Stimulated activated CD4-positive, alpha-beta T cell treated with anti-CD3 and anti-CD28 coated beads, Interleukin-15, amount 100 ng/mL, for 1 hour (primary cell): ENCODE data around the gene TMIE.
"Not testable (repeated sequence)": the region's sequence is repeated elsewhere in the genome, so short reads cannot be mapped to it uniquely, and the experiment has no call there.

ENCODE experiments used
- DNase-seq, 2 donors: peaks; one replicate each; pipeline ENCODE4 v3.0.0-alpha.2; 2020; ENCODE audit warnings: low read depth in 1 of 2, low spot score in 1 of 2

Gene TMIE

DNA sequence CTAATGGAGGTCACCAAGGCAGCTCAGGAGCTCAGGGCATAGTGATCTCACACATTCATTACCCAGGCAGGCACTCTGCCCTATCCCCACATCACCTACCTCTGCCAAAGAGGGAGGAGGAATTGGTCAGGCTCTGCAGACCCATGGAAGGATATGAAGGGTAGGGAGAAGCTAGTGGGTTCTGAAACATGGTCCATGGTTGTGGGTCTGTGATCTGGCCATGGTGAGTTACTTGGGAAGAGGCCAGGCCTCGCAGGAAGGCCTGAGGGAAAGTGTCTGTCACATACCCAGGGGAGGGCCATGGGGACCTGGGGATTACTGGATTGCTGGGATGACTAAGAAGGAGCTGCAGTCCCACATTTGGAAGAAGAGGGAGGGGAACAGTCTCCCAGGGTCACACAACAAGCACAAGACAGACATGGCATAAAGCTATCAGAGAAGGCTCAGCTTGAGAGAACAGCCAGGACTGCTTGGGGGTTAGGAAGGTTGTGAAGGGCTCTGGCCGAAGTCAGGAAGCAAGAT, 17.9 kb downstream of the TMIE start:
- no peak for DNase-seq

DNA sequence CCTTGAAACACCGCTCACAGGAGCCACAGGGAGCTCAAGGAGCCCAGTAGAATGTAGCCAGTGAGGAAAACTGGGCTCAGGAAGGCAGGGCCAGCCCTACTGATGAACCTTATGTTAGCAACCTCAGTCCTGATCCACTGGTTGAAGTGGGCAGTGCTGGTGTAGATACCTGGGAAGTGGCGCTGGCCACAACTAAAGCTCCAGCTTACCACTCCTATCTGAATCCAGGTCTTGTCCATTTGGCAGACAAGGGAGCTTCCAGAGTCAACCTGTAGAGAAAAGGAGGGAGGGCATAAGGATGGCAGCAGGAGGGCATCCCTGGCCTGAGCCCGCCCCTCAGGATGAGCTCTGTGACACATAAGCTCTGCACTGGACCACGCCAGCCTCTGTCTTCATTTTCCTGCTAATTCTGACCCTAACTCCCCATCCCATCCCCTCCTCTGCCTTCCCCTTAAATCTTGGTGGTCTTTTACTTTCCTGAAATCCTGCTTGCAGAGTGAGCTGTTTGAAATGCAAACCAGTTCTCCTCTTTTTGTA, 18.6 kb downstream of the TMIE start:
- no peak for DNase-seq

DNA sequence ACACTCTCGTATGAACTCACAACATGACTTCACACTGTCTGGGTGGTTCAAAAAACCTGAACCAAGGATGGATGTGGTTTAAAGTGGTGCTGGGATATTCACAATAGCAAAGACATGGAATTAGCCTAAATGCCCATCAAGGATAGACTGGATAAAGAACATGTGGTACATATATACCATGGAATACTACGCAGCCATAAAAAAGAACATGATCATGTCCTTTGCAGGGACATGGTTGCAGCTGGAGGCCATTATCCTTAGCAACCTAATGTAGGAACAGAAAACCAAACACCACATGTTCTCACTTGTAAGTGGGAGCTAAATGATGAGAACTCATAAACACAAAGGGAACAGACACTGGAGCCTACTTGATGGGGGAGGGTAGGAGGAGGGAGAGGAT, 19.8 kb downstream of the TMIE start:
- no peak for DNase-seq

DNA sequence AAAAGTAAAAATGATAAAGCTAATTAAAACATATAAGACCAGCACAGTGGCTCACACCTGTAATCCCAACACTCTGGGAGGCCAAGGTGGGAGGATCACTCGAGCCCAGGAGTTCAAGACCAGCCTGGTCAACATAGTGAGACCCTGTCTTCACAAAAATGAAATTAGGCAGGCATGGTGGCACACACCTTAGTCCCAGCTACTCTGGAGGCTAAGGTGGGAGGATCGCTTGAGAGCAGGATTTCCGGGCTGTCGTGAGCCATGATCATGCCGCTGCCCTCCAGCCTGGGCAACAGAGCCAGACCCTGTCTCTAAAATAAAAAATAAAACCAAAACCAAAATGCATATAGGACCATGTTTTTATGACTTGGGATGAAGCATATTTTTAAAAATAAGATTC, 21.3 kb downstream of the TMIE start:
- DNase-seq = no peak

DNA sequence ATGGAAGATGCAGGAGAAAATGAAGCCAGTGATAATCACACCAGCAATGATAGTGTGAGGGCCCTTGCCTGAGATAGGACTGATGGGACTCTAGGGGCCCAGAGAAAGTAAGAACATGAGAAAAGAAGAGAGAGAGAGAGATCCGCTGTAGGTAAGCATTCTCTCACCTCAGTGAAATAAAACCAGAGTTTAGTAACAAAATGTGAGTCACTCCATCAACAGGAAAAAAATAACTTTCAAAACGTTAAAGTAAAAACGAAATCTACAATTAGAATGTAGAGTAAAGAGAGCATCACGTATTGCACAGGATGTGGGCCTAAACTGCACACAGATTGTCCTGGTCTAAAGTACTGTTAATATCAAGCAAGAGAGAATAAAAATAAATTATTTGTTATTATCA, 23.2 kb downstream of the TMIE start:
- no peak for DNase-seq

DNA sequence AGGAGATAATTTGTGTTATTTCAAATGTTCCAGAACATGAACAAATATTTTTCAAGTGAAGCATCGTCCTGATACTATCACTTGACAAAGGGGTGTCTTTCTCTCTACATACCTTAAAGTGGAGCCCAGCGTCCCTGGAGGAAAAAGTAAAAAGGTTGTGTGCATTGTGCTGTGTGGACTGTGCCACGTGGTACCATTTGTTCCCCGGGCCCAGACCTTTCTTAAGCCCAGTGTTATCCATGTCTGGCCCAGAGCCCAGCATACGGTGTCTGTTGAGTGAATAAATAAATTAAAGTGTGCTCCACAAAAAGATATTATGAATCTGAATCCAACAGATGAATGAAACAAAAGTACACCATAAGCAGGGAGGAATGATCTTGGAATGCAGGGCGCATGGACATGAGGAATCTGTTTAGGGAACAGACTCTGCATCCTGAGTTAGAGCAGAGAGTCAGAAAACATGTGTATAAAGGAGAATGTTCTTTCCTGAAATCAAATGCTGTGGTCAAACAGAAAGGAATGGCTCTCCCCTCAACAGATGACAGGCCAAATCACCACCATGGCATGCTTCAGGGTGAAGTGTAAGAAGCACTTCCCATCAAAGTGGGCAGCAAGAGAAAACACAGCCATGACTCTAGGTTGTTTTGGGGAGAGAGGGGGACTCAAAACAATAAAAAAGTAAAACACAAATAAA, 24.6 kb downstream of the TMIE start:
- no peak for DNase-seq

DNA sequence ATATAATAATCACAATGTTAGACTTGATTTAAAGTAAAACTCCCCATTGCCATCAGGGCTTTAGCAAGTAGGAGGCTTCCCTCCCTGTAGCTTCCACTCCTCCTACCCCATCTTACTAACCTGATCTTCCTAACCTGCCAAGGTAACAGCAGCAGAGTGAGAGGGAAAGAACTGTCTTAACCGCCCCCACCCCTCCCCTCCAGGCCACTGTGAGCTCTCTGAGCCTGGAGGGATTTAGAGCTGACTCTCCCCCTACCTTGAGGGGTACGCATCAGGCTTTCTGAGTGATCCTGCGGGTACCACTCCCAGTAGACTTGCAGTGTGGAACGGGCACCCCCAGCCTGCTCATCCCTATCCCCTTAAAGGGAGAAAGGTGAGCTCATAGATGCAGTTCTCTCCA, 27.8 kb downstream of the TMIE start:
- no peak for DNase-seq

DNA sequence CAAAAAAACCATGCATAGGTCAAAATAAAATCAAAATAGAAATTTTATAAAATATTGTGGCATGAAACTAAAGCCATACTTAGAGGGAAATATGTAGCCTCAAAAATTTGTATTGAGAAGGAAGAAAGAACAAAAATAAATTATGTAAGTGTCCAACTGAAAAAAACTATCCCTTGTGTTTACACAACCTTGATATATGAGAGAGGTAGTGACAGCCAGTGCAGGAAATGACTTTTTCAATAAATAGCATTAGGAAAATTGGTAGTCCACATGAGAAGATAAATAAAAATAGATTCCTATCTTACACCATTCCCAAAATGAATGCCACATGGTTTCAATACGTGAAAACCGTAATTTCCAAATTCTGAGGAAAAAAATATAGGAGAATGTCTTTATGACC, 29.6 kb downstream of the TMIE start:
- no peak for DNase-seq

DNA sequence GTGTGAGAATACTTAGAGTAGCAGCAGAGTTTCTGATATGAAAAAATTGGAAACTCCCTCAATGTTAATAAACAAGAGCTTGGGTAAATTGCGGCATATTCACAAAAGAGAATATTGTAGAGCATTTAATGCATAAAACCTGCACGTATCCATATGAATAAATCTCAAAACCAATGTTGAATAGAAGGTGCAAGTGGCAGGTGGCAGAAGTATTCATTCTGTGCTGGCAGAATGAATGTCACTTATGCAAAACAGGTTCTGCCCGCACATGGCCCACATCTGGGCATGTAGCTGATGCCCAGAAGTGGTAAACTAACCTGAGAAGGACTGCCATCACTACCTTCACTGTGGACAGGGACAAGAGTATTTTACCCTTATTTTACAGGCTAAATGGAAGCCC, 30.6 kb downstream of the TMIE start:
- DNase-seq = no peak

DNA sequence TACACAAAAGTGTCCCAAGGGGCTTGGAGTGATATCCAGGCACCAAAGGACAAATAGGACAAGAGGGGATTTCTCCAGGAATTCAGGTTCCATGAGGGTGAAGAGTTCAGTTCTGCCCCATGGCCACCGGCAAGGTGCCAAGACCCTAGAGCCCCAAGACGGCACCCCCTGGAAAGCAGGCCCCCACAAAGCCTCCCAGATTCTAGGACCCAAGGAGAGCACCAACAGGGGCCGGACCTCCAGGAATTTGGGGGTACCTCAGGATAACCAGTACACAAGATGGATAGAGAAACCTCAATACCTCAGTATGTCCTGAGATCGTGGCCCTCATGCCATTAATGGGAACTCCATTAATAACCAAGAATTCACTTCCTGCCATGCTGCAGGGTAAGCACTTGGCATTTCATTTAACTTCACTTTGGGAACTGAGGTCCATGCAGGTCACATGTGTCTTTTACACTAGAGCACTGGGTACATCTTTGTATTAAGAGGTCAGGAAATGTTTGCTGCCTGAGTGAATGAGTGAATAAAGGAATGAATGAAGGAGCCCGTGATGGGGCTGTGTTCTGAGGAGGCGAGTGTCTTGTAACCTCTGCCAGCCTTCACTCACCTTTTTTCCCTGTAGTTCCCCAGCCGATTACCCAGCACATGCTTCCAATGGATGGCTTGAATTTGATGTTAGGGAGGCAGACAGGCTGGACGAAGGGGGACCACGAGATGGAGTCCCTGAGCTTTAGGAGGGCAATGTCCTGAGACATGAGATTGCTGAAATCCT, 32.0 kb downstream of the TMIE start:
- DNase-seq = no peak

DNA sequence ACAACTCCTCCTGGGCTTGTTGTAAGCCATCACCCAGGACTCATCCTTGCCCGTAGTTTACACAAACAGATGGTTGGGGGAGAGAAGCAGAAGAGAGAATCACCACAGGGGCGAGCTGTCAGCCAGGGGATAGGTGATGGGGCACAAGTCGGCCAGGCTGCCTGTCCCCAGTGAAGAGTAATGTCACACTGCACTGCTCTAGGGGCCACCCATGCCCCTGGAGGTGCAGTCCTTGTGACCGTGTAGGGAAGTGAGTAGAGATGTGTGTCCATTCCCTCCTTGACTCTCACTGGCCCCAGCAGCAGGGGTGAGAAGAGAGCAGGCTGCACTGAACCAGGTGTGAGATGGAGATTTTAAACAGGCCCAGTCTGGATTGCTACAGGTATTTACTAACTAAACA, 33.6 kb downstream of the TMIE start:
- DNase-seq = no peak

DNA sequence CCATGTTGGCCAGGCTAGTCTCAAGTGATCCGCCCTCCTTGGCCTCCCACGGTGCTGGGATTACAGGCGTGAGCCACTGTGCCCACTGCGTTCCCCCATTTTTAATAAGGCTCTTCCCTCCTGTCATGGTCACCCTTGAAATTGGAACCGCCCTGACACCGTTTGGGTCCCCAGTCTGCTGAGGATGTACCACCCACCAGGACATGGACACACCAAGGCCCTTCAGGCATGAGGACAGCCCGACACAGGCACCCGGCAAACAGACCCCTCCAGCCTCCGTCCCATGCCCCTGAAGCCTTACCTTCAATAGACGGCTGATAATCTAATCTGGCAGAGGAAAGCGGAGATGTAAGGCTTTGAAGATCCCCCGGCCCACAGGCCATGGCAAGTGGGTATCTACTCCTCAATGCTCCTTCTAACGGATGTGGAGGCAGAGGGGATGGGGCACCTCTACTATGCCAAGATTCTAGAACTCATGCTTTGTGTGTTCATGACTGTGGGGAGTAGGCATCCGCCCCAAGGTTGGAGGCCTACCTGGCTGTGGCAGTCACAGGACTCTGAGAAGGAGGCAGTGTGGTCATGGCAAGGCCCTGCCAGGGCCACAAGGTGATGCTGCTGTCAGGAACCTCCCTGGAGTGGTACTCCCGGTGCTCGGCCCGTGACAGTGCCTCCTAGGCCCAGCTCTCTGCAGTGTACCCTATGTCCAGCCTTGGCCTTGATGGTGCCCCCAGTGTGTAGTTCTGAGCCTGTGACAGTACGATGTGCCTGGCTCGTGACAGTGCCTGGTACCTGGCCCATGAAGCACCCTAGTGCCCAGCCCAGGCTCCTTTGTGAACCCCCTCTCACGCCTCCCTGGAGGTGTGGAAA, 35.0 kb downstream of the TMIE start:
- no peak for DNase-seq

DNA sequence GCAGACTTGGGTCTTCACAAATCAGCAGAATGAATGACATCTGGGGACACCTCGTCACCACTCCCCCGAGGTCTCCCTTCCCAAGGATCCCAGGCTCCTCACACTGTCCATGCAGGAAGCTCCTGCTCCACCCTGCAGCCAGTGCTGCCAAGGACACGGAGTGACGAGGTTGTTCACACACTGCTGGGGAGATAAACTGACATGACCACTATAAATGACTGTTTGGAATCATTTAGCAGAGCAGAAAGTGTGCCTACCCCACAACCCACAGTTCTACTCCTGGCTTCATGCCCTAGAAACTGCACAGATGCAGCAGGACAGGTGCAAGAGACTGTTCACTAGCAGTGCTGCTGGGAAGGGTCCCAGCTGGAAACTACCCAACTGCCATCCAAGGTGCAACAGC, 36.1 kb downstream of the TMIE start:
- no peak for DNase-seq

DNA sequence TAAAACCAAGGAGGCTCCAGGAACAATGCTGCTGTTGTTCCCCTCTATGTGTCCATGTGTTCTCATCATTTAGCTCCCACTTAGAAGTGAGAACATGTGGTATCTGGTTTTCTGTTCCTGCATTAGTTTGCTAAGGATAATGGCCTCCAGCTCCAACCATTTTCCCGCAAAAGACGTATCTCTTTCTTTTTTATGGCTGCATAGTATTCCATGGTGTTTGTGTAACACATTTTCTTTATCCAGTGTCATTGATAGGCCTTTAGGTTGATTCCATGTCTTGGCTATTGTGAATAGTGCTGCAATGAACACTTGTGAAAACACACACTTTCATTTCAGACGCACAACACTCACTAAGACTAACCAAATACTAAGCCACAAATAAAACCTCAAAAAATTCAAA, 38.4 kb downstream of the TMIE start:
- DNase-seq = not testable (repeated sequence)

DNA sequence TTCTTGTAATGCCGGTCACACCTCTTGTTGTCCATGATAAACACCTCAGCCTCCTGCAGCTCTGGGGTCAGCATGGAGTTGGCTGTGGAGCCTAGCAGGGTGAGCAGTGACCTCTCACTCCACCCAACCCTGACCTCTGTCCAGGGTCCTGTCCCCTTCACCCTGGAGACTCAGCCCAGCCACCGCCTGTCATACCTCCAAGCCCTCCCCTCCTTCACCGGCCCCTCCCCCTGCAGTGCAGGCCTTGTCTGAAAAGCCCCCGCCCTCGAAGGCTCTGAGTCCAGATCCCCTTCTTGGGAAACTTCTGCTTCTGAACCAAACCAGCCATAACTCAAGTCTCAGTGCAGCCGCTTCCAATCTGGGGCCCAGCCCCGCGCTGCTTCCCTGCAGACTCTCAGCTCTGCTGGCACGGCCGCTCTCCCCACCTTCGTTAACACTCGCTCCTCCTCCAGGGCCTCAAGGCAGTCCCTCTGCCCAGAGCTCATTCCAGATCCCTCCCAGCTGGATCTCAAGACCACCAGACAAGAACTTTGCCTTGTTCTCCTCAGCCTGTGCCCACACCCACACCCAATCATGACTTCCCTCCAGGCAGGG, 41.9 kb downstream of the TMIE start:
- DNase-seq = no peak

DNA sequence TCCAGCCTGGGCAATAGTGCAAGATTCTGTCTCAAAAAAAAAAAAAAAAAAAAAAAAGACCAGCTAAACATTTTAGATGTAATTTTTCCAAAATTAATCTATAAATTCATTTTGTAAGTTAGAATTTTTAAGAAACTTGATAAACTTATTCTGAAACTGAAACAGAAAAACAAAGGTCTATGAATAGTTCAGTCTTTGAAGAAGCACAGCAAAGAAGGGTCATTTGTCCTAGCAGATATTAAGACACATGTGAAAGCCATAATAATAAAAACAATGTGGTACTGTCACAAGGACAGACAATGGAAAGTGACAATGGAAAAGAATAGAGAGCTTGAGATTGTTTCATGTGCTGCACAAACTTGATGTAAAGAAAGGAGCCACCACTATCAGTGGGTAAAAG, 45.5 kb downstream of the TMIE start:
- DNase-seq = no peak

DNA sequence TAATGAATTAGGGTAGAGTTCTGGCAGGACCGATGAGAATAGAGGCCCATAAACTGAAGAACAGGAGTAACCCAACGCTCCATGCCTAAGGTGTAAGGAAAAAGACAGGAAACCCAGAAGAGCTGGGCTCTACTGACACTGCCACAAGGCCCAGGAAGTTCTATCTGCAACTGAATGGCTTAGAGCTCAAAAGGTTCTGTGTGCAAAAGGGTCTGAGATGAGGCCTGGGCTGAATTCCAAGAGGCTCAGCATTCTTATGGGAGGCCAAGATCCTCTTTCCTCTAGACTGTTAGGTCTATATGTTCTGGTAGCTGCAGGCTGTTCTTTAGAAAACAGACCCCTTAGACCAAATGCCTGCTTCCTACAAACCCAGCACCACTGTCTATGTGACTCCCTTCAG, 47.0 kb downstream of the TMIE start:
- DNase-seq = no peak

DNA sequence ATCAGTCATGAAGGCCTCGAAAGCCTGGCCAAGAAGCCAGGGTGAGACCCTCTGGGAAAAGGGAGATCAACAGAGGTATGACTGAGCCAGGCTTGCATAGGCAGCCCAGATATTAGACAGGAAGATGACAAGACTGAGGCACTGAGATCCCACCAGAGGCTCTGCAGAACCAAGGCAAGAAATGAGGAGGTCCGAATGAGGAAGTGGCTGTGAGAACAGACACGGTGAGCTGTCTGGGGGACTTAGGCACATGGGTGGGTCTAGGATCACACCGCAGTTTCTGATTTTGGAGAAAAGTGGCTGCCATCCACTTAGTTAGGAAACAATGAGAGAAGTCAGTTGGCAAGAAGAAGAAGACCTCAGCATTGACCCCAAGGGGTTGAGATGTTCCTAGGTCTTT, 47.9 kb downstream of the TMIE start:
- no peak for DNase-seq

DNA sequence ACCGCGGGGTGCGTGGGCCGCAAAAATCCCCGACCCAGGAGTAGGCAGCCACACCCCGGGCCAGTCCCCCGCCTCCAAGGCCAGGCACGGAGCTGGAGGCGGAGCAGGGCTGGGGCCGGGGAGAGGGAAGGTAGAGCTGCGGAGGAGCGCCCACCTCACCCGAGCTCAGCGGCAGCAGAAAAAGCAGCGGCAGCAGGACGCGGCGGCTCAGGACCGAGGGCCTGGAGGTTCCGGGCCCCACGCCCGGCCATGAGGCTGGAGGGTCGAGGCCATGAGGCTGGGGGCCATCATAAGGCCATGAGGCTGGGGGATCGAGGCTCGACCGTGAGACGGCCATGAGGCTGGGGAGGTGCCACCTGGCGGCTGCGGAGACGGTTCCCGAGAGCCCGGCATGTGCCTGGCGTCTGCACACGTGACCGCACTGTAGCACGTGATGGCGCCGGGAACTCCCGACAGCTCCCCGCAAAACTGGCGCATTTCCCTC, 49.4 kb downstream of the TMIE start:
- DNase-seq = no peak

DNA sequence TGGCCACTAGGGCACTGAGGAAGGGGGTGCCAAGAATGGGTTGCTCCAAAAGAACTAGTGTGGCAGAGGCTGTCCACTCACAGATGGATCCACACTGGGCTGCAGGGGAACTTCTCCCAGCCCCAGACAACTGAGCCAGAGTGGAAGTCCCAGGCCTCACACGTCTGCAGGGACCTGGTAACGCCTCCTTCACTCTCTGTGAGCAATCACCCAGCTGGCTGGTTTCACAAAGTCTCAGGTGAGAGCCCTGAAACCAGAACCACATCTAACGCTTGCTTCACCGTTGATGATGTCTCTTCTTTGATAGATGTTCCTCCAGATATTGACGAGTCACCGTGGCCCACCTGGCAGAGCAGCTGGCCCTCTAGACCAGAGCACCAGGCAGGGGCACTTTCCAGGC, 51.9 kb downstream of the TMIE start:
- DNase-seq = not testable (repeated sequence)

DNA sequence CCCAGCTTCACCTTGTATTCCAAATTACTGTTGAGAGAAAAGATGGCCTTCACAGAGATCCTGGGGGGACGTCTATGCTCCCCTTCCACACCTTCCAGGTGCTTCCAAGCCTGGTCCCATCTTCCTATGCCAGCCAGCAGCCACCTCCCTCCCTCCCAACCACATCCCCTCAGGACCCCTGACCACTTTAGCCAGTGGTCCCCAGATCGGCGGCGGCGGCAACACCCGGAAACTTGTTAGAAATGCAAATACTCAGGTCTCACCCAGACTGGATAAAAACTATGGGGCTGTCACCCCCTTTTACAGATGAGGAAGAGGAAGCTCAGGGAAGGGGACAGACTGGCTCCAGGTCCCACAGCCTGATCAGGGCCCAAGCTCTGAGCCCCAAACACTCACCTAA, 54.5 kb downstream of the TMIE start:
- DNase-seq = no peak
